ENCODE measurements around the gene ABCB10.

DNA sequence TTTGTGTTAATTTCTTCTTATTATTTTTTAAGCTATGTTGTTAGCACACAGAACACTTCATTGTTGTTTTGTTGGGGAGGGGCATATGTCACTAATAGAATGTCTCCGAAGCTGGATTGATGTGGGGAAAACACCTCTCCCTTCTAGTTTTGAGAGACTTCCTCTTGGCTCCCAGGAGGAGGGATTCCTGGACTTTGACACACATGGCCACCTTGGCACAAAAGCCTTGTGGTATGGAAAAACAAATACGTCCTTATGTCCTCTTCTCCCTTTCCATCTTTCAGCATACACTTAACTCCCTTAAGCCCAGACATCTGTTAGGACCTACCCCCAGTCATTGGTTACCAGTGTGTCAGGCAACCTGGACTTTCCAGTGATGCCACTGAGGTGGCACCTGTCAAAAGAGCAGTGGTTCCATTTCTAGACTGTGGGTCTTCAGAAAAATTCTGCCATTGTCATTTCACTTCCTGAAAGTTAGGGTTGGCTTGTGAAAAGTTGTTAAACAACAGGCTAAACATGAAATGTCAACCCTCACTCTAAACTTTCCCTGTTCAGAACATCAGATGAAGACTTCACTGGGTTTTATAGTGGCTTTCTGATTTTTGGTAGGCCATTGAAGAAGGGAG is 12.5 kb upstream of the ABCB10 start:
- no peak for TF ChIP-seq BHLHE40 (IDR thresholded peaks at IDR 0.05; ENCODE audit: borderline replicate concordance)
- TF ChIP-seq, protein P1, sequence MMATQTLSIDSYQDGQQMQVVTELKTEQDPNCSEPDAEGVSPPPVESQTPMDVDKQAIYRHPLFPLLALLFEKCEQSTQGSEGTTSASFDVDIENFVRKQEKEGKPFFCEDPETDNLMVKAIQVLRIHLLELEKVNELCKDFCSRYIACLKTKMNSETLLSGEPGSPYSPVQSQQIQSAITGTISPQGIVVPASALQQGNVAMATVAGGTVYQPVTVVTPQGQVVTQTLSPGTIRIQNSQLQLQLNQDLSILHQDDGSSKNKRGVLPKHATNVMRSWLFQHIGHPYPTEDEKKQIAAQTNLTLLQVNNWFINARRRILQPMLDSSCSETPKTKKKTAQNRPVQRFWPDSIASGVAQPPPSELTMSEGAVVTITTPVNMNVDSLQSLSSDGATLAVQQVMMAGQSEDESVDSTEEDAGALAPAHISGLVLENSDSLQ (IDR thresholded peaks at IDR 0.05) = no peak
- TF ChIP-seq NFRKB (IDR thresholded peaks at IDR 0.05) = no peak
- no peak for TF ChIP-seq L3MBTL2 (conservative IDR thresholded peaks at IDR 0.05)
- no peak for TF ChIP-seq ELF4 (IDR thresholded peaks at IDR 0.05)
- no peak for TF ChIP-seq HDGF (IDR thresholded peaks at IDR 0.05; ENCODE audit: borderline replicate concordance)
- no peak for TF ChIP-seq SP1 (IDR thresholded peaks at IDR 0.05)
- TF ChIP-seq ZNF384 (IDR thresholded peaks at IDR 0.05) = no peak
- no peak for TF ChIP-seq FOXM1 (IDR thresholded peaks at IDR 0.05; ENCODE audit: borderline replicate concordance)
- TF ChIP-seq SUZ12 (IDR thresholded peaks at IDR 0.05) = no peak
- no peak for TF ChIP-seq LEF1 (IDR thresholded peaks at IDR 0.05; ENCODE audit: borderline replicate concordance)
- TF ChIP-seq TARDBP (IDR thresholded peaks at IDR 0.05) = no peak
- no peak for TF ChIP-seq CTBP1 (IDR thresholded peaks at IDR 0.05; ENCODE audit: borderline replicate concordance)
- TF ChIP-seq FOXA1 (IDR thresholded peaks at IDR 0.05) = no peak
